NB4 (cell line): ENCODE data around the gene ORAI2.

ENCODE experiments used
- DNase-seq: peaks from one replicate; pipeline ENCODE4 v3.0.0; 2010; ENCODE audit warnings: low read depth
- H3K4me3 ChIP-seq: one replicate; pipeline ENCODE4 v1.5.1; 2011; ENCODE audit warnings: mild to moderate bottlenecking, low read depth, low read length, moderate library complexity
- CTCF ChIP-seq: IDR thresholded peaks from one replicate; pipeline ENCODE4 v1.5.1; 2012; ENCODE audit warnings: low read depth, low read length
- MAX ChIP-seq: IDR thresholded peaks from 2 replicates; pipeline ENCODE4 v1.6.1; 2011; ENCODE audit warnings: low read depth, low read length
- MYC ChIP-seq: IDR thresholded peaks from 2 replicates; pipeline ENCODE4 v1.6.1; 2011; ENCODE audit warnings: low read depth, low read length
- POLR2A ChIP-seq: IDR thresholded peaks from 2 replicates; pipeline ENCODE4 v1.6.1; 2011; ENCODE audit warnings: mild to moderate bottlenecking; ENCODE audit not compliant: insufficient read length; ENCODE audit errors: extremely low read depth

The ORAI2 gene

GRCh38 chr7:102426268-102427018 is 6.9 kb upstream of the ORAI2 start:
- no peak overlapping the region for H3K4me3 ChIP-seq
- no peak for DNase-seq
- no peak for TF ChIP-seq MAX
- TF ChIP-seq MYC: no peak
- no peak for TF ChIP-seq POLR2A
- TF ChIP-seq CTCF: no peak

- TF ChIP-seq MAX: no peak
- TF ChIP-seq CTCF: no peak
- no peak for TF ChIP-seq POLR2A
- TF ChIP-seq MYC: no peak
- H3K4me3 ChIP-seq: no peak overlapping the region
- no peak for DNase-seq
Observed at GRCh38 chr7:102427019-102427405, 6.4 kb upstream of the ORAI2 start.

- H3K4me3 ChIP-seq: no peak overlapping the region
- DNase-seq: no peak
- no peak for TF ChIP-seq MYC
- TF ChIP-seq CTCF: no peak
Observed at GRCh38 chr7:102429141-102429899, 4.1 kb upstream of the ORAI2 start.

- TF ChIP-seq MYC (0 out of 2 replicates have a peak, but pooled peaks have one; percentile 4), CTCF (no peak), POLR2A (no peak), MAX (peak; percentile 25; the same call in 1 of the 2 replicates)
- no peak overlapping the region for H3K4me3 ChIP-seq
- DNase-seq: peak; percentile 75
Observed at GRCh38 chr7:102431617-102432298, 1.6 kb upstream of the ORAI2 start.

GRCh38 chr7:102432442-102433218 is 745 bp upstream of the ORAI2 start:
- H3K4me3 ChIP-seq: no peak overlapping the region
- TF ChIP-seq POLR2A (no peak), CTCF (no peak)
- no peak for DNase-seq
